ENCODE data around the gene MEIKIN.
"Not testable (repeated sequence)": the region's sequence is repeated elsewhere in the genome, so short reads cannot be mapped to it uniquely, and the experiment has no call there.

MEIKIN gene

DNA sequence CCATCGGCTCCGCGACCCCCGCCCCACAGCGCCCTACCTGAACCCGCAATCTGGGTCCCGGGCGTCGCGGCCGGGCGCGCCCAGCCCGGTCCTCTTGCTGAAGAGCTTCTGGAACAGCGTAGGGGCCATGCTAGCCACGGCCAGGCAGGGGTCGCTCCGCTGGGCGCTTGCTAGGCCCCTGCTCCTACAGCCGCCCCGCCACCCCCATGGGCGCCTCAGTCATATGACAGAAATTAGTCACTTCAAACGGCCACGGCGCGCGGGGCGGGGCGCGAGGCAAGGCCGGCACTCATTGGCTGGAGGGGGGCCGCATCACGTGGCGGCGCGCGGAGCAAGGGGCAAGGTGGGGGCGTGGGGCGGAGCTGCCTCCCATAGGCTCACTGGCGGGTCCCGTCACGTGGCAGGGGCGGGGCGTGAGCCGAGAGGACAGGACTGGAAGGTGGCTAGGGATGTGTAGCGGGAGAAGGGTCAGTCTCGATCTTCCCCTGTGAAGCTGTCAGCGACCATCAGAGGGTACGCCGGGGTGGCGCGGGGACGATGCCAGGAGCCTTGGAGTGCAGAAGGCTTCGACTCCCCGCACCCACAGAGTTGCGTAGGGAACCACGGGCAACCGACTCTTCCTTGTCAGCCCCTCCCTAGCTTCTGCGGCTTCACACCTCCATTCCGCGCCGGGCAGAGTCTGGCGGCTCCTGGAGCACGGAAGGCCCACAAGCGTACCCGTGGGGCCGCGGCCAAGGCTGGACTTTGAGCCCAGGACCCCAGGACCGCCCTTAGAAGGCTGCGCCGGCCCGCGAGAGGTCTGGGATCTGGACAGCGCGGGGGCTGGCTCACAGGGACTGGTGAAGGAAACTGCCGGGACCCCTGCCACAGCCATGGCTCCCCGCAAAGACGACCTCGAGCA is 148.4 kb downstream of the MEIKIN start, which contains the start of gene FNIP1:
Gene FNIP1, minus strand, starts transcription at position 225 of the 901 bp plus-strand sequence. Its CDS starts 96 bp downstream, at position 129.
- peak; percentile 98 for DNase-seq

DNA sequence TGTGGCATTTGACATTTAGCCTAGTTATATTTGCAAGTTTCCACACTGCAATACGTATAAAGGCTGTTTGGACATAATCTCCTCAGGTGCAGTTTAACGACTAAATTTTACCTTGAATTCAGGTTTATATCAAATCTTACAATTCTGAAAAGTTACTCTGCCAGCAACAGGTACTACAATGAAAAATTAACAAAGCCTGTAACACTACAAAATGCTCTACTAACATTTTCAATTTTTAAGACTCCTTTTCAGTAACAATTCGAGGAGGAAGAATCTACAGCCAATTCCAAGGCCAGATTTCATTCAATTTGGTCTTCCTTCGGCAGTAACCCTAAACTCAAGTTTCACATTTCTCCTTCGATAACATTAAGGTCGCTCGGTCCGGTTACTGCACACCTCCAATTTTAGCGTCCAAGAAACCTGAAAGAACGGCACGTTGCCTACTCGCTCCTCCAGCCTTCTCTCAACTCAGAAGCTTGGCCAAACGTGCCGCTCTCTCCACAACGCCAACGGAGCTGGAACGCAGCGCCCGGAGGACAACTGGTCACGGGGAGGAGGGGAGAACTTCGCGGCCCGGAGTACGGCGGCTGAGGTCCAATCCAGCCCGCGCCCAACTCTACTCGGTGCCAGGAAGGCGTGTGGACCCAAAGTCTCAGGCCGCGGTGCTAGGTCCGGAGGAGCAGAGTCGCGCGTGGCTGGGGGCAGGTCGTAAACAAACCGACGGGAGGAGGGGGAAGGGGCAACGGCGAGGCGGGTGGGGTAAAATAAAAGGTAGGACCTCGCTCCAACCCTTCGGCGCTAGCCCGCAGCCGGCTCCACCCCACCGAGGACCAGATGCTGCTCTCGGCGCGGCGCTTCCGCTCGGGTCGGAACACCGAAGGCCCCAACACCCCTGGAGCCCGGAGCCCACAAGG is 149.3 kb downstream of the MEIKIN start:
- peak; percentile 11 to 30 for DNase-seq

DNA sequence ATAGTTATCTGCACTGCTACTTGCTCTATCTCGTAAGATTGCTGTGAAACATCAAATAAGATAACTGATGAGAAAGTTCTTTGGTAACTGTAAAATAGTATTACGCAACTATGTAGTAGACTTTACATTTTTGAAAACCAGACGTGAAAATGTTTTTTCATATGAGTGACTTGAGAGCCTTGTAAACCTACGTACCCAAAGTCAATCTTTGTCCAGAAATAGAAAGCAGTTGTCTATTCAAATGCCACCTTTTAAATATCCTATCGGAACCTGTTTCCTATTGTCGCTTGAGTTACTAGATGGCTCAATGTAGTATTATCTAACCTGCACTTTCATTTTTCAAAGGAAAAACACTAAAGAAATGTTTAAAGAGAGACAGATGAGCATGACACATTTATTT is 150.2 kb downstream of the MEIKIN start:
- DNase-seq, result no peak

DNA sequence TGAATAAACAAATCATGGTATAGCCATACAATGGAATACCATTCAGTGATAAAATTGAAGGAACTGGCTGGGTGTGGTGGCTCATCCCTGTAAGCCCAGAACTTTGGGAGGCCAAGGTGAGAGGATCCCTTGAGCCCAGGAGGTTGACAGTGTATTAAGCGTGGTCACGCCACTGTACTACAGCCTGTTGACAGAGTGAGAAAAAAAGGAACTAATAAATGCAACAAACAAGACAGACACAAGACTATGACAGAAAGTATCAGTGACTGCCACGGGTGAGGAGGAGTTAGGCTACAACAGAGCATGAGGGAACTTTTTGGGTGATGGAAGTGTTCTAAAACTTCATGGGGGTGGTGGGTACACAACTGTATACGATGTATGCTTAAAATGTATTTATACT is 150.9 kb downstream of the MEIKIN start:
- no peak for DNase-seq

DNA sequence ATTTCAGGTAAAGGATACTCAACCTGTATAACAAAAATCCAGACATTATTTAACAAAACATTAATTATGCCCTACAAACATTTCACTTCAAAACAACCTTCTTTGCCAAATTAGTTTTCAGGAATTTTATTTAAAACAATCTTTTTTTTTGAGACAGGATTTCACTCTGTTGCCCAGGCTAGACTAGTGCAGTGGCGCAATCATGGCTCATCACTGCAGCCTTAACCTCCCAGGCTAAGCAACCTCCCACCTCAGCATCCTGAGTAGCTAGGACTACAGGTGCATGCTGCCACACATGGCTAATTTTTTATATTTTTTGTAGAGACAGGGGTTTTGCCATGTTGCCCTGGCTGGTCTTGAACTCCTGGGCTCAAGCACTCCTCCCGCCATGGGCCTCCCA is 152.6 kb downstream of the MEIKIN start:
- no peak for DNase-seq

DNA sequence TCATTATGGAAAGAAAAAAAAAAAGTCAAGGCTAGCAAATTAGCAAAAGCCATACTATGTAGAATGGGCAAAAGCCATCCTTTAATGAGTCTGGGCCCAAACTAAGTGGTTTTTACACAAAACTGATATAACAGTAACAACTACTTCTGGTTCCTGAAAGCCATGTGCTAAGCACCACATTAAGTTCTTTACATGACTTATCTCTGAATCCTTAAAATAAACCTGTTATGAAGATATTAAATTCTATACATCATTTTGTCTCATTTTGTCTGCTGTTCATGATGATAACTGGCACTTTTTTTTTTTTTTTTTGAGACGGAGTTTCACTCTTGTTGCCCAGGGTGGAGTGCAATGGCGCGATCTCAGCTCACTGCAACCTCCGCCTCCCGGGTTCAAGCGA is 153.6 kb downstream of the MEIKIN start:
- DNase-seq, result no peak

DNA sequence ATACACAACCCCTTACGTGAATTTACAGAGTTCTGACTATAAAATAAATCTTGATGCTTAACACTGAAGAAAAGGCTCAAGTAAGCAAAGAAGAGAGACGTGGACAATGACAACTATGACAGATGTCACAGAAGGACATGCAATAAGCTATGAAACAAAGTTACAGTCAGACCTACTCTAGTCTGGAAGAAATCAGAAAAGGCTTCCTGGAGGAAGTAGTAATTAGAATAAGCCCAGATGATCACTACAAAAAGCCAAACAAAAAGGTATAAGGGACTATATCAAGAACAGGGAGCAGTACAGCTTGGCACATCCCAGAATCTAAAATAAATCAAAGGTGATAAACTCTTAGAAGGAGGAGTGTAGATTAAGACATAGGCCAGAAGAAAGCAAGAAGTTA is 154.9 kb downstream of the MEIKIN start:
- DNase-seq, result no peak

DNA sequence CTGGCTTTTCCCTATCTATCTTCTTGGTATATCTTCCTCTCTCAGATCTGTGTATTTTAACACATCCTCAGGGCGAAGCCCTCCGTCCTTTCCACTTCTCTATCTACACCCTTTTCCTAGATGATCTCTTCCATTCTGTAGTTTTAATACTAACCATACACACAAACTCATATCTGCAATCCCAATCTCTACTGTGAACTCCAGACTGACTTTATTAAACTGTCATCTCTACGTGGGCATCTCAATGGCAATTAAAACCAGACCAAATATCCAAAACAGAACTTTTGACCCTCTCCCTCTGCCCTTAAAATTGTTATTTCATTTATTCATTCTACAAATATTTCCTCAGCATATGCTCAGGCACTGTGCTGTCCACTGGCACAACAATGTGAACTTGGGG is 155.7 kb downstream of the MEIKIN start:
- no peak for DNase-seq

DNA sequence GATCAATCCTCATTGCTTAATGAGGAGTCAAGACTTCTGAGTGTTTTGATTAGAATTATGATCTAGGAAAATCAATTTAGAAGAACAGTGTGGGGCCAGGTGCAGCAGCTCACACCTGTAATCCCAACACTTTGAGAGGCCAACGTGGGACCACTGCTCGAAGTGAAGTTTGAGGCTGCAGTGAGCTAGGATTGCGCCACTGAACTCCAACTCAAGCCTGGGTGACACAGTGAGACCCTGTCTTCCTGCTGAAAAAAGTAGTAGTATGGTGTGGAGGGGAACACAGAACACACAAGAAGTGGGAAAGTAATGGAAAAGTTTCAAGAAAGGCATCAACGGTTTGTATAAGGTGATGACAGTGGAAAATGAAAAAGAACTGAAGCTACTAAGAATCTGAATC is 157.7 kb downstream of the MEIKIN start:
- DNase-seq, result no peak

DNA sequence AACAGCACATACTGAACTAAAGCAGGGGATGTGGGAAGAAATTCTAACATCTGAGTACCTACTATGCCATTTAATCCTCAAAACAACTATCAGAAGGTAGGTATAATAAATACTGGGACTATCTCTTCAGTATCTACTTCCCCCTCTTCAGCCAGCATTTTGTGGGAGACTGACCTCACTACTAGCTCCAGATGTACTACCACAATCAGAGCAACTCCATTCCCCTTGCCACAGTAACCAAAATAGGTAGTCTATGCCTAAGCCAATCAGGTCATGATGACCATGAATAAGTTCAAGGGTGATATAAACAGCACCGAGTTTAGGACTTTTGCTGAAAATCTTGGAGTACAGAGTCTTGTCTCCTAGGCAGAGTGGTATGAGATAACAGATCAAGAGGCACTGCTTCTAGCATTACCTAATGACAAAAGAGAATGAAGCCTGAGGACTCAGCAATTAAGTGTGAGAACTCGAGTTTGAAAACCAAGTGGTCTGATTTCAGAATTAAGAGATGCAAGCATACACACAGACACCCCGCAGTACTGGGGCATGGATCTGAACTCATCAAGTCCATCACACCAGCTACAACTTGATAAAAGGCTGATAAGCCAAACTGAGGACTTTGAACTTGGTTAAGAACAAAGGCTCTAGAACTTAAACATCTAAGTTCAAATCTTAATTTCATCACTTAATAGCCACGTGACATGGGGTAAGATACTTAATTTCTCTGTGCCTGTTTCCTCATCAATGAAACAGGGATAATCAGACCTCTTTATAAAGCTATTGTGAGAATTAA is 158.4 kb downstream of the MEIKIN start:
- no peak for DNase-seq

DNA sequence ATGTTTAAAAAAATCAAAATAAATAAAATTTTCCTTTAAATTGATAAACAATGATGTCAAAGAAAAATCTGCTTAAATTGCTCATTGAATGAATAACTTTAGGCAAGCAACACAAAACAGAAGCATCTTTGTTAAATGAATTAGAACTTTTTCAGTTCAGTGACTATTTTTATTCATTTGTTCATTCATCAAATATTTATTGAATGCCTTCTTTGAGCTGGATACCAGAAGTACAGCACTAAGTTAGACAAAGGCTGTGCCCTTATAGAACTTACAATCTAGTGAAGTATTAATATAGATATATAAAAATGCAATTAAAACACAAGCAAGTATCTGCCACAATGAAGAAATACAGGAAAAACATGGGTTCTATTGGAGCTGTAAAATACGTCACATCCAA is 159.4 kb downstream of the MEIKIN start:
- DNase-seq, result no peak

DNA sequence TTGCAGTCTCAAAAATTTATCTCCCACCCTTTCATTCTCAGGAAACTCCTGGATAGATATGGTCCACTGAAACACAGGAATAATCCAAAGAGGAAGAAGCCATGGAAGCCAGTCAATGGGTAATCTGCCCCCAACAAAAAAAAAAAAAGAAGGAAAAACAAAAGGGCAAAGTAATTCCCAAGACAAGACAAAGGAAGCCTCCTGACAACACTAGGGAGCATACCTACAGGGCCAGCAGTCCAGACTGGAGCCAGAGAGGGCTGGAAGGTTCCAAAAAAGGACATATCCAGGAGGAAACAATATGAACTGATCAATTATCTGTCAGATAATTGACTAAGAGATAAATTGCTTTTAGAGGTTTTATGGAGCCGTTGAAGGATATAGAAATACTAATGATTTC is 161.6 kb downstream of the MEIKIN start:
- DNase-seq, result no peak

DNA sequence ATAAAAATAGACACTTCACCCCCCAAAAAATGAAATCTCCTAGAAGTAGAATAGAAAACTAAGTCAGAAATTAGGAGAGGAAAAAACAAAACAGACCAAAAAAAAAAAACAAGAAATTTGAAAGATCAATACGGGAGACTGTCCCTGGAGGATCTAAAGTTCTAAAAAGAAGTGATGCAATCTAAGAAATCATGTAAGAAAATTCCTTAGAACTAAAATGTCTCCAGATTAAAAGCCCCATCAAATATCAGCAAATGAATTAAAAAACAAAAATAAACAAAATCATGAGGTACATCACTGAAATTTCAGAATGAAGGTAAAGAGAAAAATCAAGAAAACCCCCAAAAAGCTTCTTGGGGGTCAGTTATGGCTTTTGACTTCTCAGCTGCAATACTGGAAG is 162.1 kb downstream of the MEIKIN start:
- no peak for DNase-seq

DNA sequence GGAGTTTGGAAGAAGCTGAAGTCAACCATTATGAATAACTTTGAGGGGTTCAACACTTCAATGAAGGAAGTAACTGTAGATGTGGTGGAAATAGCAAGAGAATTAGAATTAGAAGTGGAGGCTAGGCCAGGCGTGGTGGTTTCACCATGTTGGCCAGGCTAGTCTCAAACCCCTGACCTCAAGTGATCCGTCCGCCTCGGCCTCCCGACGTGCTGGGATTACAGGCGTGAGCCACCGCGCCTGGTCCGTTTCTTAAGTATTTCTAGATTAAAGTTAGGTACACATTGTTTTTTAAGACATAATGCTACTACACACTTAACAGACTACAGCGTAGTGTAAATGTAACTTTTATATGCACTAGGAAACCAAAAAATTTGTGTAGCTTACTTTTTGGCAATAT is 162.7 kb downstream of the MEIKIN start:
- no peak for DNase-seq

DNA sequence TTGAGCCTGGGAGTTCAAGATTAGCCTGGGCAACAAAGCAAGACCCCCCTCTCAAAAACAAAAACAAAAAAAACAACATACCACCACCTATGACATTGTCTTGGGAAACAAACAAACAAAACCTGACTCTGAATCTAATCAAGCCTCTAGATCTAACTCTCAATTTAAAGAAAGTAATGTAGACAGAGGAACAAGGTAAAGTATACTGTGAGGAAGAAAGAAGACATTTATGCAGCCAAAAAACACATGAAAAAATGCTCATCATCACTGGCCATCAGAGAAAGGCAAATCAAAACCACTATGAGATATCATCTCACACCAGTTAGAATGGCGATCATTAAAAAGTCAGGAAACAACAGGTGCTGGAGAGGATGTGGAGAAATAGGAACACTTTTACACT is 167.3 kb downstream of the MEIKIN start:
- DNase-seq, result not testable (repeated sequence)

DNA sequence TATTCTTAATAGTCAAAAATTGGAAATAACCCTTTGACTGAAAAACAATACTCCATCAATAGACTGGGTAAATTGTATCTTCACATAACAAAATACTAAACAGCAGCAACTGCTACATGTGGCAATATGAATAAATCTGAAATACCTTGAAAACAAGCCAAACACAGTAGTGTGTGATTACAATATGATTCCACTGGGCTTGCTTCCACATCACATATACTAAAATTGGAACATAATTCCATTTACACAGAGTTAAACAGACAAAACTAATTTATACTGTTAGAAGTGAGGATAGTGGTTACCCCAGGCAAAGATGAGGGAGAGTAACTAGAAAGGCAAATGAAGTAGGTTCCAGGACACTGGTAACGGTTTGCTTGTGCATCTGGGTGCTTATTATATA is 169.0 kb downstream of the MEIKIN start:
- no peak for DNase-seq

DNA sequence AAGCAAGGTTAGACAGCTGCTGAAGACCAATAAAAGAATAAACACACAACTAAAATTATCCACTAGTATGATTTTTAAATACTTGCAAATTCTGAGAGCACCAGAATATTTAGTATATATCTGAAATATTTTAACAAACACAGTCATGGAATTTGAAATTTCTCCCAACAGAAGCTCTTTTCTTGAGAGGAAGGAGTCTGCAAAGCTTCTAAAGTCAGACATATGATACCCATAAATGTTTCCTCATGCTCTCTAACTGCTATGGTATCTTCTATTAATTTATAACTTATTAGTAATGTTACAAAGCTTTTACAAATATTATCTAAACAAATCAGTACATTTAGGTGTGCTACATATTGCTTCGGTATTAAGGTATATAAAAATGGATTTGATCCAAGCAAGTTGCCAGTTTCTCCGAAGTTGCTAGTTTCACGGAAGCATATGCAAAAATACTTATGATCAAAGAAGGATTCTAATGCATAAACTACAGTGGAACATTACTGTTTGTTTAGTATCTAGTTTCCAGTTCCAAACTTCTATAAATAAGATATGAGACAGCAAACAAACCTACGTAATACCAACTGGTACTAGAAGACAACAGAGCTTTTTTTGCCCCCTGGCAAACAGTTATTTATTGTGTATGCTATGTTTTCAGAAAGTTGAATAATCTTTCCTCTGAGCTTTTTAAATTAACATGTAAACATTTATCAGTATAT is 170.7 kb downstream of the MEIKIN start:
- no peak for DNase-seq

DNA sequence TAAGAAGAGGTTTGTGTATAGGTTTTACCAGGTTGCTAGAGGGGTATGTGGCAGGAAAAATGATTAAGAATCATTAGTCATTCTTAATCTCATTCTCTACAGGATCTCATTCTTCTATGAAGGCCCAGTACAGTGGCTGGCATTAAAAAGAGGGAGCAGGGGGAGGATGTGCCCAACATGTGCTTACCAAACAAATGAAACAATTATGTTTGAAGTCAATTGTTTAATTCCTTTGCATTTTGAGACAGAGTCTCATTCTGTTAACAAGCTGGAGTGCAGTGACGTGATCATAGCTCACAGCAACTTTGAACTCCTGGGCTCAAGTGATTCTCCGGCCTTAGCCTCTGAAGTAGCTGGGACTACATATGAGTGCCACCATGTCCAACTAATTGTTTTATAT is 171.7 kb downstream of the MEIKIN start:
- no peak for DNase-seq

DNA sequence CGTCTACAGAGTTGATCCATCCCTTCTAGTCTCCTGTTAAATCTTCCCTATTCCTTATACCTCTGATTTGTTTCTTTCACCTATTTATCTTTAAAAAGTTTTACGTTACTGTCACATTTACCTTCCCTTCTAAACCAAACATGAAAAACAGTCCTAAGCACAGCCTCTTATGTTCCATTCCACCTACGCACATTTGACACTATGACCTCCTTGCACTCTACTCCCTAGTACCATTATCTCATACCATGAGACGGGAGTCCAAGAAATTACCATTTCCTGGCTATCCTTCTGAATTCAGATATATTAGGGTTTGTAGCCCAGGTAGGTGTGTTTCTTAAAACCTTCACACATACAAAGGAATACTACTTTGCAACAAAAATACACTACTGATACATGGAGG is 173.8 kb downstream of the MEIKIN start:
- no peak for DNase-seq

DNA sequence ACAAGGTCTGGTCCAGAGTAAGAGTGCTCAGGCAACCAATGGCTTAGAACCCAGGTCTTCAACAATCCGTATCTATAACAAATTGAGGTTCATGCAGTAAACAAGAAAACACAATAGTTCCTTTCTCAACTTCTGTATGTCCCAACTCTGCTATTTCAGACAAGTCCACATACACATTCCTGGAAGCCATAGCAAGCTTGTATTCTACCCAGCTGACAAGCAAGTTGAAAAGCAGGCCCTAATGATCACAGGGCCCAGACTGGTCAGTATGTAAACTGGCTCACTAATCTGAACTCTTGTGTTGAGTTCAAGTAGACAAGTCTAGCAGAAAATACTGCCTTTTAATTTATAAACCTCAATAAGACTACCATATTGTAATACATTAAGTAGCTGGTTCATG is 175.5 kb downstream of the MEIKIN start:
- no peak for DNase-seq

DNA sequence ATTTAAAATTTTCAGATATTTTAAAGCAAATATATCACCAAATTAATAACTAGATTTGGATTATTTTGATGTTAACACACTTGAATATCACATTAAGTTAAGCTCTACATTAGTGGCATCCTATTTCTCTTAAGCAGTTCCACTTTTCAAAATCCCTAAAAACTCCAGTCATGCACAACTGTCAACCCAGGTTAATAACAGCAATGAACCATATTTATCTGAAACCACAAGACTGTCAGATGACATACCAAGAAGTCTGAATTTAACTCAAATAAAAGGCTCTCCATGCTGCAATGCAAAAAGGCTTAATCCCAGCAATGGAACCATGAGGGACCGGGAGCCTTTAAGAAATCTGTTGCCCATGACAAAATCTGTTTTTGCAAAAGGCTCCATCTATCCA is 176.1 kb downstream of the MEIKIN start:
- no peak for DNase-seq

DNA sequence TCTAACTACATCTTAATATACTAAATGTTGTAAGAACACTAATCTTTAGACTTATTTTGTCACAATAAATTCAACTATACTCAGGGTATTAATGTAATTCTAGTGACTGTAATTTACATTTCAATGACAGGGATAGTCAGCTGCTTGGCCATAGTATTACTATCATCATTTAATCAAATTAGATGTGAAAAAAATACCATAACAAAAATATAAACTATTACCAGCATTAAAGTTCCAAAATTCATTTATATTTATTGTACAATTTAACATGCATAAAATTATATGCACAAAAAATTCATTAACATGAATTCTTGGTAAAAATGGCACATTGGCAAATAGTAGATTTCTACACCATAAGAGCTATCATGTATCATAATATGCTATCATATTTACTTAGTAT is 177.6 kb downstream of the MEIKIN start:
- no peak for DNase-seq
